Right lung (tissue), 5 donors: ENCODE measurements around the gene CAMK1. TPM values are rescaled to one million over a fixed set of nuclear protein-coding genes. Genes with fewer than 3 reads are reported as not detected.
A peak's percentile ranks its signal among the peaks of the same experiment; 100 is the strongest.
"Not testable (repeated sequence)": the region's sequence is repeated elsewhere in the genome, so short reads cannot be mapped to it uniquely, and the experiment has no call there.

Source experiments
- DNase-seq, 2 donors: peaks; one replicate each; pipeline ENCODE4 v3.0.0-alpha.2; 2013
- polyA plus RNA-seq, 5 donors: library from polyadenylated mRNA; unstranded; fragments of 120-200 nt; gene quantifications; one replicate each; pipeline versions ENCODE4 v1.2.1 to v1.2.3, GENCODE V29; 2013; ENCODE audit warnings: inconsistent platforms in 1 of 5, low replicate concordance in 1 of 5; ENCODE audit not compliant: insufficient read length in 5 of 5, insufficient read depth in 1 of 5

Gene CAMK1
- polyA plus RNA-seq, 5 donors = 18.3 to 29.0 (median 23.1) TPM

DNA sequence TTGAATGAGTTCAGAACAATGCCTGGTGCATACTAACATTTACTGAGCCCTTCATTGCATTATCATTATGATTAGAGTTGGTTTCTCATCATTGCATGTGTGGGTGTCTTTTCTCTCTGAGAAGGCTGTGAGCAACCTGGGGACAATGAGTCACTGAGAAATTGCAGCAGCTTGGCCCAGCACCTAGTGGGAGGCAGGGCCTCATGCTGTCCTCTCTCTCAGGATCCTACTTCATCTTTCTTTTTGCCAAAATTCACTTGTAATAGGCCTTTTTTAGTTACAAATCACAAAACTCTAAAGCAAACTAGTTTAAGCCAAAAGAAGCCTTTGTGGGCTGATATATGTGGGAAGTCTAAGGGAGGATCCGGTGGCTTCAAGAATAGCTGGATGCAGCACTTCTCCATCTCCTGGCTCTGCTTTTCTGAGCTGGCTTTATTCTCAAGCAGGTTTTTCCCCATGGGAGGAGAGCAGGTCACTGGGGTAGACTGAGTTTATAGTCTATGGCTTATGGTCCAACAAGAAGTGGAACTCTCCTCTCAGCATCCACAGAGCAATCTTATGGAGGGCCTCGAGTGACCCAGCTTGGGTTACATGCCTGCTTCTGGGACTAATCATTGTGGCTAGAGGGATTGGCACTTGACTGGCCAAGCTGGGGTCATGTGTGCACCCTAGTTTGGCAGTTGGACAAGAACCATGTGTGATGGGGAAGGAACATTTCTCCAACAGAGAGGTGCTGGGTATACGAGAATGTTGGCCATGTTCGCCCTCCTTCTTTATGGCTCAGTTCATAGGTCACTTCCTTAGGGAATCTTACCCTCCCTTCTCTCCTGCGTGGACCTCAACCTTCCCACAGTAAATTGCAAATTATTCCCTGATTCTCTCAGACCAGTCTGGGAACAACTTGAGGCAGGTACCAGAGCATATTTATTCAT lies 8.7 kb upstream of the CAMK1 start:
- no peak for DNase-seq

DNA sequence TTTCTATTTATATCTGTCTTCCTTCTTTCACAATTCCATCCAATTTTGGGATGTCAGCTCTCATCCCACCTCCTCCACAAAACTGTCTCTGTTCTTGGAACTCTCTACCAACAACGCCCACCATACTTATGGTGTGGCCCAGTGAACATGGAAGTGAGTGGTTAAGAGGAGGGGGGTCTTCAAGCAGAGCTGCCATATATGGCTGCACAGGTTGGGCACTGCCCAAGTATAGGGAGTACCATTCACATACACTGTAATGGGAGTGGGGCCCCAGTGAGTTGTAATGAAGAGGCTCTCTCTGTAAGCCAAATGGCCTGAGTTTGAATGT lies 7.9 kb upstream of the CAMK1 start:
- DNase-seq = no peak

DNA sequence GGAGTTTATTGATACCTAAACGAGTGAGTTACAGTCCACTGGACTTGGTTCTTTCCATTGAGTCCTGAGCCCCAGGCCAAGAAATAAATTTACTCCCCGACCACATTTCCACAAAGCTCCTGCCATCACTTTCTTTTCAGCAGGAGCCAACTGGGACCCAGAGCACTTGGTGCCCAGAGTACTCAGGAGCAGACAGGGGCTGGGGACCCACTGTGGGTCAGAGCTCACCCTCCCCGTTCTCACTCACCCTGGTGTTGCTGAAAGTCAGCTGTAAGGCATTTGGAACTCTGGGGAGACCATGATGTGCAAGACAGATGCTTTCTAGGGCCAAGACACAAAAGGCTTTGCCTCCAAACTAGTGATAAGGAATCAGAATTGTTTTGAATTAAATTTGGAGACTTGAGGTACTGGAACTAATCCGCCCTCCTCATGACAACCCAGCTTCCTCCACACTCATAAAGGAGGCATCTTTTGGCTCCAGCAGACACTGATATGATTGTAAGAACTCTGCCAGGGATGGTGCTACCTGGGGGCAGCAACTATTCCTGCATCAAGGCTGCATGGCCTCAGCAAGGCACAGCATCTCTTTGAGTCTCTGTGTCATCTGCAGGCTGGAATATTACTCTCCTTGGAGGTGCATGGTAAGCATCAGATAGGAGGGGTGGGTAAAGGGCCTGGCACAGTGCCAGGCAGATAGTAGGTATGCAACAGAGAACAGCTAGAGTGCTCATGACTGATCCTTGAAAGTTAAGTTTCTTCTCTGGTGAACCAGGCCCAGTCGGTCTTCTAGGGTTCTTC lies 7.3 kb upstream of the CAMK1 start:
- DNase-seq = no peak

DNA sequence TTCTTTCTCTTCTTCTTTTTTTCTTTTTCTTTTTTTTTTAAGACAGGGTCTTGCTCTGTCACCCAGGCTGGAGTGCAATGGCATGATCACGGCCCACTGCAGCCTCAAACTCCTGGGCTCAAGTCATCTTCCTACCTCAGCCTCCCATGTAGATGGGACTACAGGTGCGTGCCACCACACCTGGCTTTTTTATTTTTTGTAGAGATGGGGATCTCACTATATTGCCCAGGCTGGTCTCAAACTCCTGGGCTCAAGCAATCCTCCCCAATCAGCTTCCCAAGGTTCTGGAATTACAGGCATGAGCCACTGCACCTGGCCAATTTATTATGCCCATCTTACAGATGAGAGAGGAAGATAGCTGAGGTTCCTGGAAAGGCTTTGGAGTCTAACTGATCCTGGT lies 1.3 kb upstream of the CAMK1 start:
- not testable (repeated sequence) for DNase-seq

DNA sequence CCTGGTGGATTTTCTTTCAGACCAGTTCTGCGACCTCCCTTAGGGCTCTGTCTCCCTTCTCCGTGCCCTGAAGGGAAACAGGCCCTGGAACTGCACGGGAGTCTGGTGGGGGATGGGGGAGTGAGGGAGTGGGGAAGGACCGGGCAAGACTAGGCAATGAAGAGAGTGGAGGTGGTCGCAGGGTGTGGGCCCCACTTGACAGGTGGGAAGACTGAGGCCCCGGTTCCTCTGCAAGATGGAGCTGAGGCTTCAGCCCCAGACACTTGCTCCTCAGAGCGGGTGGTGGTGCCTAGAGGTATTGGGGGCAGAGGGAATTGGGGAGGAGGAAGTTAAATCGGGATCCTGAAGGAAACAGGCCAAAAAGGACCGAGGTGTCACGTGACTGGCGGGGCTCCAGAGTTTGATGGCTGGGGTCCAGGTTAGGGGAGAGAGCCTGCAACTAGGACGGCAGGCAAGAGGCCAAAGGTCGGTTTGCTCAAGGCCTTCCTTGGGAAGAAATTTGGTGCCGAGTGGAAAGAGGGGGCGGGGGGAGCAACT lies 597 bp upstream of the CAMK1 start:
- peak; percentile 90 to 91 for DNase-seq

DNA sequence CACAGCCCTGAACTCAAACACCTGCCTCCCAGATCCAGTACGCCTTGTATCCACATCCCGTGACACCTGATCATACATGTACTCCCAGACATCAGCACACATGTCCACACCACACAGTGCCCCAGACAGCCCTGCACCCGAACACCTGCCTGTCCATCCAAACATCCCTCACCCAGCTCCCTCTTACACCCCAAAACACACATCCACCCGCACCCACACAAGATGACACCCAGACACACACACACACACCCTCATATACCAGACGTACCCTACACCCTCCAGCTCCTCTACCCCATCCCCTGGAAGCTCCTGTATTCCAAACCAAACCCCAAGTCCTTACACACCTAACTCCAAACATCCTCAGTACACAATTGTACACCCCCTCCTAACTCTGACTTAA lies 735 bp downstream of the CAMK1 start:
- no peak for DNase-seq

DNA sequence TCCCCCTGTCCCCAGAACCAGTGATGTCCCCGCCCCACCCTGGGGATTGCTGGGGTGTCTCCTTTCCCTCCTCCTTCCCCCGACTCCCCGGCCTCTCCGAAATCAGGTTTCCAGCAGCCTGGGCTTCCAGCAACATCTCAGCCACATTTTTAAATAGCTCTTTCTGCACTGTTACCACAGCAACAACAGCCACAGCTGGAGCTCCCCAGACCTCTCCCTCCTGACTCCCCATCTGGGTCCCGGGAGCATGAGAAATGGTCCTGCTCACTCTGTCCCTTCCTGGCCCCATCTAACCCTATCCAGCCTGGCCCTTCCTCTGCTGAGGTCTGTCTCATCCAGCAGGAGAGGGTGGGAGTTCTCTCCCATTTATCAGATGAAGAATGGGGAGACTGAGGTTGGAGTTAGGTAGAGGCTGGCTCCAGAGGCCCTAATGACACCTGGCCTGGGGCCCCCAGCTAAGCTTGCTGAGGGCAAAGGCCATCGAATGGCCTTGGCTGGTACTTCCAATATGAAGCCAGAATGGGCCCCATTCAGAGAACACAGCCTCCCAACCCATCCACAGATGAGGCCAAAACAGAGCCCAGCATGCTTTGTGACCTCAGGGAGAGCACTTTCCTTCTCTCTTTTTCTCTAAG lies 1.5 kb downstream of the CAMK1 start:
- DNase-seq = no peak

DNA sequence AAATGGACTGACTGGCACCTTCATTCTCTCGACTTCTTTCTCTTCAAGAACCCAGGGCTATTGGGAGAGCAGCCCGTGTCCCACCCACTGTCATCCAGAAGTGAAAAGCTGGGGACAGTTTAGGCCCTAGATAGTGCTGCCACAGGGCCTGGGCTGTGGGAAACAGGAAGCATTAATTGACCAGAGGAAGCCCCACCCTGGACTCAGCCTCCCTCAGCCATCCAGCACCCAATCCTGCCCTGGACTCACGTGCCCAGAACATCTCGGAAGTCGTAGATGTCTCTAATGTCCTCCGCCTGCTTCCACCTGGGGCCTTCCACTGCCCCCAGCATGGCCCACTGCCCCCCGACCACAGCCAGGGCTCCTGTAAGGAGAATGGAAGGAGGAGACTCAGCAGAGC lies 2.3 kb downstream of the CAMK1 start:
- no peak for DNase-seq

DNA sequence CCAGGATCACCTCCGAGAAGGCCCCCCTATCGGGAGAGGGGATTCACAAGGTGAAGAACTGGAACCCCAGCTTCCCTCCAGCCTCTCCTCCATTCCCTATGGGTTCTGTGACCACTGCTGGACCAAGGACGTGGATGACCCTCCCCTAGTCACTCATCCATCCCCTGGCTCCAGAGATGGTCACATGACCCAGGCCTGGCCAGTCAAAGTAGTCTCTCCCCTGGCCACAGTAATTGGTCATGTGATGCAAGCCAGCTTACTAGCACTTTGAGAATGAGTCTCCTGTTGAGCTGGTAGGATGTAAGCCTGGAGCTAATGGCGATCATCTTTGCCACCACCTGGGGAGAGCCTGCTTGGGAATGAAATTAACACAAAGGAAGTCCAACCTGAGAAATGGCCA lies 3.9 kb downstream of the CAMK1 start:
- DNase-seq = no peak

DNA sequence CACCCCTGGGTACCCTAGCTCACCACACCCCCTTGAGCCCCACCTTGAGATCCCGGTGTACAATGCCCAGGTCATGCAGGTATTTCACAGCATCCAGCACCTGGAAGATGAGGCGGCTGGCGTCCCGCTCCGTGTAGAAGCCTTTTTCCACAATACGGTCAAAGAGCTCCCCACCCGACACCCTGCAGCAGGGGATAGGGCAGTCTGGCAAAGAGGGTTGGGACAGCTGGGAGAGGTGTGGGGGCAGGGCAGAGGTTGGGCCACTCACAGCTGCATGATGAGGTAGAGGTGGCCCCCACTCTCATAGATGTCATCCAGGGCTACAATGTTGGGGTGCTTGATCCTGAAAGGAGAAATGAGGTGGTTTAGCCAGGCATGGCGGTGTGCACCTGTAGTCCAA lies 6.9 kb downstream of the CAMK1 start:
- DNase-seq = no peak

DNA sequence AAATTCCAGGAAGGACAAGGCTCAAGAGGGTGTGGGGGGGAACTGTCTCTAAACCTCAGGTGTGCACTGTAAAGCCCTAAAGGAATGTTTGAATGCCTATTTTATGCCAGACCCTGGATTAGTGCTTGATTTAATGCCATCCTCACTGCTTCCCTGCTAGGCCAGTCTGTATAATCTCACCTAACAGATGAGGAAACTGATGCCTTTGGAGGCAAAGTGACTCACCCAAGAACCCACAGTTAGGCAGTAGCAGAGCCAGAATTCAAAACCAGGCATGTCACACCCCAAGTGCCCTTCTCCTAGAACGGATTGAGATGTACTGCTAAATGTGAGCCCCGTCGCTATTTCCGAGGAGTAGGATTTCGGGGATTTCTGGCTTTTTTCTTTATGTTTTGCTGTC lies 7.8 kb downstream of the CAMK1 start:
- no peak for DNase-seq

DNA sequence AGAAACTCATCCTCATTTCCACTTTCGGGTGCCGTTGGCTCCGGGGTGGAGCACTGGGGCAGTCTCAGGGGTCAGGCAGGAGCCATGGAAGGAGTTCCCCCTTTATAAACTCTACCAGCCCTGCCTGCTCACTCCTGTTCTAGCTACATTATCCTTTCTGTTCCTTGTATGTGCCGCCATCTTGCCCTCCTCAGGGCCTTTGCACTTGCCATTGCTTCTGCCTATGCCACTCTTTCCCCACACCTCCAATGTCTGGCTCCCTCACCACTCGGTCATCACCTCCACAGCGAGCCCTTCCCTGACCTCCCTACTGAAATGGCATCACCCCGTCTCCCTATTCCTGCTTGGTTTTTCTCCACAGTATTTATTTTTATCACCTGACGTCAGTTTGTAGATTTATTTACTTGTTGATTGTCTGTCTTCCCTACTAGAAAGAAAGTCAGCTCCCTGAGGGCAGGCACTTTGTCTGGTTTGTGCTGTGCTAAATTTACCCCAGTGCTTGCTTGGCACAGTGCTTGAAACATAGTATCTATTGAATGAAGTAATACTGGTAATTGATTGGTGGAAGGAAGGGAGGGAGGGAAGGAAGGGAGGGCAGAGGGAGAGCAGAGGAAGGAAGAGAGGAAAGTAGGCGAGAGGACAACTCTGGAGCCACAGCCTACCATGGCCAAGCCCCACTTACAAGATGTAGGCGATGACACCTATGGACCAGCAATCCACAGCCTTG lies 8.8 kb downstream of the CAMK1 start:
- DNase-seq = no peak

DNA sequence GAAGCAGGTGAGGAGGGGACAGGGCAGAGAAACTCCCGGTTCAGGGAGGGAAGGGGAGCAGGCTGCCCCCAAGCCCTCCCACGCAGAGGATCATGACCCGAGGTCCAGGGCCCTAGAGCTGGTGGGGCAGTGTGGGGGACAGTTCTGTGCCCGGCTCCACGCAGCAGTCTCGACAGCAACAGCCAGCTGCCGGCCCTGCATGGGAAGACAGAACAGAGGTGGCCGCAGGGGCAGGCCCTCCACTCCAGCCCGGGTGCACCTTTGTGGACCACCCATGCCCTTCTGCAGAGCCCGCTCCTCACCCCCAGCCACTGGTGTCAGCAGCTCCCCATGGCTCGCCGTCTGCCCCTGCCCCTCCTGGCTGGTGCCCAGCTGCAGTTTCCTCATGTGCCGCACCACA lies 12.3 kb downstream of the CAMK1 start:
- no peak for DNase-seq

DNA sequence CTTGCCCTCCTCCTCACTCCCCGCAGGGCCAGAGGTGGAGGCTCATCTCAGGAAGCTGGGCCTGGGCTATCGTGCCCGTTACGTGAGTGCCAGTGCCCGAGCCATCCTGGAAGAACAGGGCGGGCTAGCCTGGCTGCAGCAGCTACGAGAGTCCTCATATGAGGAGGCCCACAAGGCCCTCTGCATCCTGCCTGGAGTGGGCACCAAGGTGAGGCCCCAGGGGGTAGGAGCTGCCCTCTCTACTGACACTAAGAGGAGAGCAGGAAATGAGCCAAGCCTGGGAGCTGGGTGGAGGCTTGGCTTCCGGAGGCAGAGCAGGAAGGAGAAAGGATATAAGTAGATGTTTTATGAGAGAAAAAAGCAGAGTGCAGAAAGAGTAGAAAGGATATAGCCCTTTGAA lies 15.1 kb downstream of the CAMK1 start:
- DNase-seq = peak in 1 of 2 donors; percentile 30

DNA sequence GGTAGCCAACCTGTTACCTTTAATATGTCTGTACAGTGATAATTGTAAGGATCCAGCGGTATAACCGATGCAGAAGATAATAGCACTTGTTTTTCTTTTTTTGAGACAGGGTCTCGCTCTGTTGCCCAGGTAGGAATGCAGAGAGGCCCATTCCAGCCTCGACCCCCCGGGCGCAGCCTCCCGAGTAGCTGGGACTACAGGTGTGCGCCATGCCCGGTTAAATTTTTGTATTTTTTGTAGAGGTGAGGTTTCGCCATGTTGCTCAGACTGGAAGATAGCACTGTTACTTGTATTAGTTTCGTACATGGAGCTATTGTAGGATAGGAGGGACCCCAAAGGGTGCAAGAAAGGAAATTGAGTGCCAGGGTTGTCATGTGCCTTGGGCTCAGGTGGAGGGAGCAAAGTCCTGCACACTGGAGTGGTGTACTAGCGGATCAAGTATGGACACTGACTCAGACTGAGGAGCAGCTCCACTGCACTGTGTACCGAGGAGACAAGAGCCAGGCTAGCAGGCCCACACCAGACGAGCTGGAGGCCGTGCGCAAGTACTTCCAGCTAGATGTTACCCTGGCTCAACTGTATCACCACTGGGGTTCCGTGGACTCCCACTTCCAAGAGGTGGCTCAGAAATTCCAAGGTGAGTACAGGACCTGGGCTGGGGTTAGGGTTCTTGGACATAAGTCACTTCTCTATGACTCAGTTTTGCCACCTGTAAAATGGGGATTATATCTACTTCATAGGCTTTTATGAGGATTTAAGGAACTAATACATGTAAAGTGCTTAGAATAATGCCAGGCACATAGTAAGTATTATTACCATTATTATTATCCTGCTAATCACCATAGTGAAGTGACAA lies 19.0 kb downstream of the CAMK1 start:
- DNase-seq = no peak

DNA sequence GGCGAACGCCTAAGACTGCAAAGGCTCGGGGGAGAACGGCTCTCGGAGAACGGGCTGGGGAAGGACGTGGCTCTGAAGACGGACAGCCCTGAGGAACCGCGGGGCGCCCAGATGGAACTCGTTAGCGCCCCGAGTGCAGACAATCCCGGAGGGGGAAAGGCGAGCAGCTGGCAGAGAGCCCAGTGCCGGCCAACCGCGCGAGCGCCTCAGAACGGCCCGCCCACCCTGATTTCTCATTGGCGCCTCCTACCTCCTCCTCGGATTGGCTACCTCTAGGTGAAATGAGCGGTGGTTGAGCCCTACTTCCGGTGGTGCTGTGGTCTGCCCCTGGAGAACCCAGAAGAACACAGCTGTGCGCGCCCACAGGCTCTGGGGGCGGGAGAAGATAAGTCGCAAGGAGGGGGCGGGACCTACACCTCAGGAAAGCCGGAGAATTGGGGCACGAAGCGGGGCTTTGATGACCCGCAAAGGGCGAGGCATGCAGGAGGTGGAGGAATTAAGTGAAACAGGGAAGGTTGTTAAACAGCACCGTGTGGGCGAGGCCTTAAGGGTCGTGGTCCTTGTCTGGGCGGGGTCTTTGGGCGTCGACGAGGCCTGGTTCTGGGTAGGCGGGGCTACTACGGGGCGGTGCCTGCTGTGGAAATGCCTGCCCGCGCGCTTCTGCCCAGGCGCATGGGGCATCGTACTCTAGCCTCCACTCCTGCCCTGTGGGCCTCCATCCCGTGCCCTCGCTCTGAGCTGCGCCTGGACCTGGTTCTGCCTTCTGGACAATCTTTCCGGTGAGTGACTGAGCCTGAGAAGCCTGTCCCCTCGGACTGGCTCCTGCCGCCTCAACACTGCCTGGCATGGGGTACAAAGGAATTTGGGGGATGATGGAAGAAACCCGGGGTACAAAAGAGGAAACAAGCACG lies 19.8 kb downstream of the CAMK1 start, which contains the start of gene OGG1:
Gene OGG1 (plus strand): TSS at position 308 of the 911 bp plus-strand sequence. CDS start 335 bp downstream, at position 643.
- peak; percentile 98 for DNase-seq

DNA sequence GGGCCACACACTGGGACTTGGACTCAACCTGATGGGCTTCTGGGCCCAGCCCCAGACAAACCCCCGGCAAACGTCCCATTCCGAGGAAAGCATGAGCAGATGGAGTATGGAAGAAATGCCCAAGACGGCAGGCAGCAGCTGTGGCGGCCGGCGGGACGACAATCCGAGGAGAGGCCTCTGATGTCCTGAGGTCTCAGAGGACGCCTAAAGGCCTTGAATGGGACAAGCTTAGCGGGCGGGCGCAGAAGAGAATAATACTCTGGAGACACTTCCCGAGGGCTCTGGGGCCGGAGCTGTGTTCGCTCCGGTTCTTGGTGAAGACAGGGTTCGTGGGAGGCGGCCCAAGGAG lies 20.5 kb downstream of the CAMK1 start:
- no peak for DNase-seq

DNA sequence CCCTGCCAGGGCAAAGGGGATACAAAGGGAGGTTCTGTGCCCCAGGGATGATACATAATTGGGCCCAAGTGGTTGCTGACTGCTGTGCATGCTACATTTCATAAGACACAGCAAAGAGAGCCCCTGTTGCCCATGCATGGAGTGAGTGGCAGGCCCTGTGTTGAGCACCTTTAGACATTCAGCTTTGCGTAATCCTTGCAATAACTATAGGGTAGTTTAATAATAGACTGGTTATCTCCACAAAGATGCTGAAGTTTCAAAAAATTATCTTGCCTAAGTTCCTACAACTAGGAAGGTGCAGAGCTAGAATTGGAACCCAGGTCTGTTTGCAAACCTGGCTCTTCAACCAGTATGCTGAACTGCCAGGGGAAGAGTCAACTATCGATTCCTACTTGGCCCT lies 21.7 kb downstream of the CAMK1 start:
- DNase-seq = no peak

DNA sequence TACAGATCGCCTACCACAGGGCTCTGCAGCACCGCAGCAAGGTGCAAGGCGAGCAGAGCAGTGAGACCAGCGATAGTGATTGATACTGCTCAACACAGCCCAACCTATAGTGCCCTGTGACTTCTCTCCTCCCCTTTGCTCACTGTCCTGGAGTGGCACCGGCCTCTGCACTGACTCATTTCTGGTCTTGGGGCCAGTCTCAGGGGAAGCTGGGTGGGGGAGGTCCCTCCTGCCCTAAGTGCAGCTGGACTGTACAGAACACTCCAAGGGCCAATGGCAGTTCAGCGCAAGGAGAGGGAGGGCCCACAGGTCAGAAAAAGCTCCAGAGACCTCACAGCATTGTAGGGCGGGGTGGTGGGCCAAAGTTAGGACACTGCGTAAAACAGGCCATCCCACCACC lies 22.5 kb downstream of the CAMK1 start:
- no peak for DNase-seq

DNA sequence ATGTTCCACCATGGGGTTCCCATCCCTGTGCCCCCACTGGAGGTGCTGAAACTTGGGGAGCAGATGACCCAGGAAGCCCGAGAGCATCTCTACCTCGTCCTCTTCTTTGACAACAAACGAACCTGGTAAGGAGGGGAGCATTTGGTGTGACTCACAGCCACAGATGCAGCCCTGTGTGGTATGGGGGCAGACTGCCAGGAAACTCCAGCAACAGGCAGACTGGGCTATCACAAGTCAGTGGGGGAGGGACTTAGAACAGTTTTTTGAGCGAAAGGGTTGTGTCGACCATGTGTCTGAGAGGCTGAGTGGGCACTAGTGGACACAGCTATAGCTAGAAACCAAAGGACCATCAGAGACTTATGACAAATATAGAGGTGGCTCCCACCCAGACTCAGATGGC lies 23.4 kb downstream of the CAMK1 start:
- no peak for DNase-seq
